GM12878 (cell line): ENCODE measurements around the gene PGGT1B. TPM values are rescaled to one million over a fixed set of nuclear protein-coding genes. Genes with fewer than 3 reads are reported as not detected.

Source experiments
- ATAC-seq: fragments of 200-7000 bp; cut with Tn5 transposase; 3 replicates; pipeline ENCODE4 v1.9.1; 2020; ENCODE audit warnings: mild to moderate bottlenecking, moderate library complexity
- BruUV-seq: library from RNA; stranded (reverse); fragments of 400-500 nt; replicated peaks from 2 replicates; lab custom pipeline; 2021; lab: Mats Ljungman, UMichigan
- CTCF ChIA-PET: fragments of 300-600 bp; sonication (Branson Sonifier 250); formaldehyde crosslinking; extraction: SDS; loops from one replicate; lab custom pipeline; 2021; ENCODE audit warnings: inconsistent platforms; lab: Yijun Ruan, JAX
- POLR2A ChIA-PET: fragments of 350-600 bp; formaldehyde crosslinking; extraction: SDS; loops from one replicate; lab custom pipeline; 2021; ENCODE audit warnings: inconsistent platforms; lab: Charles Lee
- RAD21 ChIA-PET: fragments of 300-600 bp; sonication (Branson Sonifier 250); formaldehyde crosslinking; loops from one replicate; lab custom pipeline; 2023; ENCODE audit warnings: antibody characterized with exemption; ENCODE audit not compliant: unreplicated experiment; lab: Charles Lee
- SMC1A ChIA-PET: fragments of 300-600 bp; sonication (Branson Sonifier 250); formaldehyde crosslinking; loops from one replicate; lab custom pipeline; 2023; ENCODE audit not compliant: unreplicated experiment, uncharacterized antibody; lab: Charles Lee
- DNase-seq: peaks from one replicate; pipeline ENCODE4 v3.0.0-alpha.2; 2011; ENCODE audit warnings: low read depth, low spot score
- FAIRE-seq: peaks from 3 replicates; lab custom pipeline; 2011; peaks lifted over from hg19 to GRCh38; lab: Jason Lieb, UNC
- H2AFZ ChIP-seq: 2 replicates; pipeline ENCODE4 v1.6.0; 2011; ENCODE audit warnings: low read depth, low read length, control low read depth; ENCODE audit not compliant: control insufficient read depth
- H3K27ac ChIP-seq: 2 replicates; pipeline ENCODE4 v1.5.1; 2011; ENCODE audit warnings: control low read depth; ENCODE audit not compliant: control insufficient read depth, insufficient read depth
- H3K27me3 ChIP-seq, 2 experiments: replicated peaks in 1 of 2; 2 replicates each; pipeline versions ENCODE4 v1.6.0 to v1.6.1; 2011; ENCODE audit warnings: low read length in 1 of 2; ENCODE audit not compliant: control insufficient read depth in 2 of 2, insufficient read depth in 2 of 2
- H3K36me3 ChIP-seq, 2 experiments: 2 replicates each; pipeline ENCODE4 v1.5.1; 2011; ENCODE audit warnings: low read length in 1 of 2; ENCODE audit not compliant: control insufficient read depth in 2 of 2, insufficient read depth in 2 of 2
- H3K4me1 ChIP-seq: 2 replicates; pipeline ENCODE4 v1.6.1; 2011; ENCODE audit warnings: mild to moderate bottlenecking, low read length, moderate library complexity, mixed read lengths; ENCODE audit not compliant: control insufficient read depth, insufficient read depth
- H3K4me2 ChIP-seq: 2 replicates; pipeline ENCODE4 v1.6.0; 2011; ENCODE audit warnings: control low read depth; ENCODE audit not compliant: control insufficient read depth, insufficient read depth
- H3K4me3 ChIP-seq: fragments of 200-600 bp; sonication (generic); 2 replicates; pipeline ENCODE4 v1.5.1; 2016
- H3K79me2 ChIP-seq: 2 replicates; pipeline ENCODE4 v1.6.0; 2011; ENCODE audit warnings: low read length; ENCODE audit not compliant: control insufficient read depth, insufficient read depth
- H3K9ac ChIP-seq: 2 replicates; pipeline ENCODE4 v1.8.0; 2011; ENCODE audit warnings: low read length, control low read depth, mixed read lengths; ENCODE audit not compliant: control insufficient read depth, insufficient read depth
- H3K9me3 ChIP-seq: replicated peaks from 3 replicates; pipeline ENCODE4 v1.5.1; 2011; ENCODE audit warnings: mild to moderate bottlenecking, low read length; ENCODE audit not compliant: control insufficient read depth, insufficient read depth
- H4K20me1 ChIP-seq: 2 replicates; pipeline ENCODE4 v1.6.0; 2011; ENCODE audit not compliant: control insufficient read depth, insufficient read depth
- CHD2 ChIP-seq: IDR thresholded peaks from 2 replicates; pipeline ENCODE4 v1.6.1; 2011; ENCODE audit warnings: low read depth, low read length, improper control_type of control experiment, borderline replicate concordance
- GATAD2B ChIP-seq: fragments of 450-650 bp; conservative IDR thresholded peaks from 2 replicates; pipeline ENCODE4 v1.6.1; 2017; ENCODE audit warnings: low read depth, mild to moderate bottlenecking, moderate library complexity
- HDAC2 ChIP-seq: fragments of 200-600 bp; sonication (generic); IDR thresholded peaks from 2 replicates; pipeline ENCODE4 v1.6.1; 2017
- HDGF ChIP-seq: fragments of 450-650 bp; IDR thresholded peaks from 2 replicates; pipeline ENCODE4 v1.6.1; 2016; ENCODE audit warnings: antibody characterized with exemption
- IKZF2 ChIP-seq, 2 experiments: fragments of 450-650 bp; IDR thresholded peaks; 2 replicates each; pipeline ENCODE4 v1.6.1; 2017; ENCODE audit warnings: mild to moderate bottlenecking in 2 of 2, moderate library complexity in 2 of 2
- KDM1A ChIP-seq: fragments of 200-600 bp; sonication (generic); IDR thresholded peaks from 2 replicates; pipeline ENCODE4 v1.6.1; 2016; ENCODE audit warnings: borderline replicate concordance
- NBN ChIP-seq: fragments of 450-650 bp; IDR thresholded peaks from 2 replicates; pipeline ENCODE4 v1.6.1; 2016
- NFYA ChIP-seq: IDR thresholded peaks from 2 replicates; pipeline ENCODE4 v1.6.1; 2011; ENCODE audit warnings: low read depth, mild to moderate bottlenecking, low read length, improper control_type of control experiment, borderline replicate concordance
- NR2F1 ChIP-seq: fragments of 450-650 bp; conservative IDR thresholded peaks from 2 replicates; pipeline ENCODE4 v1.6.1; 2017; ENCODE audit warnings: mild to moderate bottlenecking
- RBBP5 ChIP-seq: fragments of 200-600 bp; sonication (generic); conservative IDR thresholded peaks from 2 replicates; pipeline ENCODE4 v1.6.1; 2016
- SMARCA5 ChIP-seq: fragments of 450-650 bp; IDR thresholded peaks from 2 replicates; pipeline ENCODE4 v1.6.1; 2017; ENCODE audit warnings: mild to moderate bottlenecking
- SP1 ChIP-seq: IDR thresholded peaks from one replicate; pipeline ENCODE4 v1.6.1; 2011; ENCODE audit warnings: low read depth, low read length
- SREBF1 ChIP-seq: IDR thresholded peaks from 2 replicates; pipeline ENCODE4 v1.6.1; 2012; ENCODE audit warnings: mild to moderate bottlenecking, low read length
- TCF3 ChIP-seq: IDR thresholded peaks from 2 replicates; pipeline ENCODE4 v1.6.1; 2012; ENCODE audit warnings: low read depth, mild to moderate bottlenecking, low read length, borderline replicate concordance; ENCODE audit not compliant: insufficient read depth
- ZBED1 ChIP-seq: IDR thresholded peaks from 2 replicates; pipeline ENCODE4 v1.6.1; 2016; ENCODE audit warnings: borderline replicate concordance
- WGBS: methylation state at CpG from one replicate; pipeline ENCODE4 v1.1.6; 2016; ENCODE audit warnings: low lambda C conversion rate; ENCODE audit not compliant: insufficient replicate concordance, insufficient coverage; ENCODE audit errors: missing lambda C conversion rate; 5-methylcytosine and 5-hydroxymethylcytosine counted together
- in situ Hi-C: fragments of 300-500 bp; cut with MboI; formaldehyde crosslinking; loops from 9 replicates; pipeline ENCODE4 v1.14.3; 2018; ENCODE audit warnings: mixed read lengths
- intact Hi-C: fragments of 100-400 bp; cut with micrococcal nuclease; formaldehyde crosslinking; loops from one replicate; pipeline ENCODE4 v1.14.2; 2022; ENCODE audit not compliant: unreplicated experiment
- polyA plus RNA-seq, 11 experiments: library from polyadenylated mRNA; depleted of rRNA in 4 of 11; unstranded in 6 of 11; stranded (reverse) in 5 of 11; fragments of >200 nt; fragmentation: Nextera tagmentation in 4 of 11; fragmentation: Illumina TruSeq in 1 of 11; extraction: Ambion mirVana in 4 of 11; extraction: Trizol in 1 of 11; gene quantifications; 1 replicate in 1 of 11; 2 replicates in 10 of 11; pipeline versions ENCODE4 v1.2.1 to v1.2.3, GENCODE V29; 2011 to 2016; ENCODE audit warnings: inconsistent platforms in 2 of 11, missing spikeins in 2 of 11, low read depth in 1 of 11
- total RNA-seq, 4 experiments: library from RNA; depleted of rRNA in 3 of 4; stranded (reverse); fragments of >200 nt in 3 of 4; fragmentation: Illumina TruSeq in 1 of 4; extraction: Trizol in 1 of 4; gene quantifications; 2 replicates each; pipeline versions ENCODE4 v1.2.1 to v1.2.3, GENCODE V29; 2013 to 2021
- TF ChIP-seq, protein P1 (sequence below): fragments of 450-650 bp; IDR thresholded peaks from 2 replicates; pipeline ENCODE4 v1.6.1; 2017; ENCODE audit warnings: mild to moderate bottlenecking
- TF ChIP-seq, protein P2 (sequence below): IDR thresholded peaks from 2 replicates; pipeline ENCODE4 v1.6.1; 2012; ENCODE audit warnings: improper control_type of control experiment, low read depth, low read length; ENCODE audit not compliant: insufficient replicate concordance
- TF ChIP-seq, protein P3 (sequence below): IDR thresholded peaks from 2 replicates; pipeline ENCODE4 v1.6.1; 2011; ENCODE audit warnings: low read depth, low read length, improper control_type of control experiment, borderline replicate concordance
- TF ChIP-seq, protein P4 (sequence below): fragments of 450-650 bp; IDR thresholded peaks from 2 replicates; pipeline ENCODE4 v1.6.1; 2014; ENCODE audit warnings: mild to moderate bottlenecking

The PGGT1B gene
- total and polyA plus RNA-seq, 10 of the 15 experiments (the other 5 are each of a cell fraction or from before 2014, with no cell fraction given): 5.0 to 38.4 (median 13.9) TPM

DNA sequence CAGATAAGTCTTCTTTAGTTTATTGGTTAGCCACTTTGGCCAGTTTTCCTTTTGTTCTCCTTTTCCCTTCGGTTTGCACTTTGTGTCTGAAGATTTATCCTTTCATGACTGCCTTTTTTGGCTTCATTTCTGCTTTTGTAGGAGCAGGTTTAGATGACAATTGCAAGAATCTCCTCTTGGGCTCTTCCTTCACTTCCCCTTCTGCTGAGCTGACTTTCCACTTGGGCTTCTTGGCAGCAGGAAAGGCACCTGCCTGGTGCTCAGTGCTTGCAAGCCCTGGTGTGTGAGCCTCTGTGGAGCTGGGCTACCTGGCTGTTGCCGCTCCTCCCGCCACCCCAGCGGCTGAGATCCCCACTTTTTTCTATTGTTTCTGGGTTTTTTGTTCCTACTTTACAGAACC lies 26.4 kb upstream of the PGGT1B start:
- H3K4me1 ChIP-seq: no peaks in the 10 kb centered on the region
- CTCF ChIA-PET: no interaction called here
- H3K9me3 ChIP-seq: no peaks in the 10 kb centered on the region; the same call in 1 of the 3 replicates
- 87% methylated on average over 4 of the region's 4 CpGs for WGBS
- RAD21 ChIA-PET: no interaction called here
- intact Hi-C loops: no loop called here
- no peaks in the 10 kb centered on the region for H4K20me1 ChIP-seq
- FAIRE-seq (no peak), ATAC-seq (no peak), DNase-seq (no peak)
- no peak for TF ChIP-seq GATAD2B
- TF ChIP-seq, protein P1, sequence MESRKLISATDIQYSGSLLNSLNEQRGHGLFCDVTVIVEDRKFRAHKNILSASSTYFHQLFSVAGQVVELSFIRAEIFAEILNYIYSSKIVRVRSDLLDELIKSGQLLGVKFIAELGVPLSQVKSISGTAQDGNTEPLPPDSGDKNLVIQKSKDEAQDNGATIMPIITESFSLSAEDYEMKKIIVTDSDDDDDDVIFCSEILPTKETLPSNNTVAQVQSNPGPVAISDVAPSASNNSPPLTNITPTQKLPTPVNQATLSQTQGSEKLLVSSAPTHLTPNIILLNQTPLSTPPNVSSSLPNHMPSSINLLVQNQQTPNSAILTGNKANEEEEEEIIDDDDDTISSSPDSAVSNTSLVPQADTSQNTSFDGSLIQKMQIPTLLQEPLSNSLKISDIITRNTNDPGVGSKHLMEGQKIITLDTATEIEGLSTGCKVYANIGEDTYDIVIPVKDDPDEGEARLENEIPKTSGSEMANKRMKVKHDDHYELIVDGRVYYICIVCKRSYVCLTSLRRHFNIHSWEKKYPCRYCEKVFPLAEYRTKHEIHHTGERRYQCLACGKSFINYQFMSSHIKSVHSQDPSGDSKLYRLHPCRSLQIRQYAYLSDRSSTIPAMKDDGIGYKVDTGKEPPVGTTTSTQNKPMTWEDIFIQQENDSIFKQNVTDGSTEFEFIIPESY: no peak
- no peak for TF ChIP-seq NBN
- no peak for TF ChIP-seq HDAC2
- TF ChIP-seq, protein P2, sequence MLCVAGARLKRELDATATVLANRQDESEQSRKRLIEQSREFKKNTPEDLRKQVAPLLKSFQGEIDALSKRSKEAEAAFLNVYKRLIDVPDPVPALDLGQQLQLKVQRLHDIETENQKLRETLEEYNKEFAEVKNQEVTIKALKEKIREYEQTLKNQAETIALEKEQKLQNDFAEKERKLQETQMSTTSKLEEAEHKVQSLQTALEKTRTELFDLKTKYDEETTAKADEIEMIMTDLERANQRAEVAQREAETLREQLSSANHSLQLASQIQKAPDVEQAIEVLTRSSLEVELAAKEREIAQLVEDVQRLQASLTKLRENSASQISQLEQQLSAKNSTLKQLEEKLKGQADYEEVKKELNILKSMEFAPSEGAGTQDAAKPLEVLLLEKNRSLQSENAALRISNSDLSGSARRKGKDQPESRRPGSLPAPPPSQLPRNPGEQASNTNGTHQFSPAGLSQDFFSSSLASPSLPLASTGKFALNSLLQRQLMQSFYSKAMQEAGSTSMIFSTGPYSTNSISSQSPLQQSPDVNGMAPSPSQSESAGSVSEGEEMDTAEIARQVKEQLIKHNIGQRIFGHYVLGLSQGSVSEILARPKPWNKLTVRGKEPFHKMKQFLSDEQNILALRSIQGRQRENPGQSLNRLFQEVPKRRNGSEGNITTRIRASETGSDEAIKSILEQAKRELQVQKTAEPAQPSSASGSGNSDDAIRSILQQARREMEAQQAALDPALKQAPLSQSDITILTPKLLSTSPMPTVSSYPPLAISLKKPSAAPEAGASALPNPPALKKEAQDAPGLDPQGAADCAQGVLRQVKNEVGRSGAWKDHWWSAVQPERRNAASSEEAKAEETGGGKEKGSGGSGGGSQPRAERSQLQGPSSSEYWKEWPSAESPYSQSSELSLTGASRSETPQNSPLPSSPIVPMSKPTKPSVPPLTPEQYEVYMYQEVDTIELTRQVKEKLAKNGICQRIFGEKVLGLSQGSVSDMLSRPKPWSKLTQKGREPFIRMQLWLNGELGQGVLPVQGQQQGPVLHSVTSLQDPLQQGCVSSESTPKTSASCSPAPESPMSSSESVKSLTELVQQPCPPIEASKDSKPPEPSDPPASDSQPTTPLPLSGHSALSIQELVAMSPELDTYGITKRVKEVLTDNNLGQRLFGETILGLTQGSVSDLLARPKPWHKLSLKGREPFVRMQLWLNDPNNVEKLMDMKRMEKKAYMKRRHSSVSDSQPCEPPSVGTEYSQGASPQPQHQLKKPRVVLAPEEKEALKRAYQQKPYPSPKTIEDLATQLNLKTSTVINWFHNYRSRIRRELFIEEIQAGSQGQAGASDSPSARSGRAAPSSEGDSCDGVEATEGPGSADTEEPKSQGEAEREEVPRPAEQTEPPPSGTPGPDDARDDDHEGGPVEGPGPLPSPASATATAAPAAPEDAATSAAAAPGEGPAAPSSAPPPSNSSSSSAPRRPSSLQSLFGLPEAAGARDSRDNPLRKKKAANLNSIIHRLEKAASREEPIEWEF: no peak
- TF ChIP-seq IKZF2 (IDR thresholded peaks at IDR 0.05): no peak
- TF ChIP-seq KDM1A: no peak
- no peak for TF ChIP-seq RBBP5
- no peak for TF ChIP-seq NFYA
- TF ChIP-seq TCF3: no peak
- no peak for TF ChIP-seq SMARCA5
- TF ChIP-seq ZBED1: no peak
- TF ChIP-seq CHD2: no peak
- no peak for TF ChIP-seq NR2F1
- no peak for TF ChIP-seq SREBF1
- TF ChIP-seq, protein P3, sequence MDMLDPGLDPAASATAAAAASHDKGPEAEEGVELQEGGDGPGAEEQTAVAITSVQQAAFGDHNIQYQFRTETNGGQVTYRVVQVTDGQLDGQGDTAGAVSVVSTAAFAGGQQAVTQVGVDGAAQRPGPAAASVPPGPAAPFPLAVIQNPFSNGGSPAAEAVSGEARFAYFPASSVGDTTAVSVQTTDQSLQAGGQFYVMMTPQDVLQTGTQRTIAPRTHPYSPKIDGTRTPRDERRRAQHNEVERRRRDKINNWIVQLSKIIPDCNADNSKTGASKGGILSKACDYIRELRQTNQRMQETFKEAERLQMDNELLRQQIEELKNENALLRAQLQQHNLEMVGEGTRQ: no peak
- TF ChIP-seq, protein P4, sequence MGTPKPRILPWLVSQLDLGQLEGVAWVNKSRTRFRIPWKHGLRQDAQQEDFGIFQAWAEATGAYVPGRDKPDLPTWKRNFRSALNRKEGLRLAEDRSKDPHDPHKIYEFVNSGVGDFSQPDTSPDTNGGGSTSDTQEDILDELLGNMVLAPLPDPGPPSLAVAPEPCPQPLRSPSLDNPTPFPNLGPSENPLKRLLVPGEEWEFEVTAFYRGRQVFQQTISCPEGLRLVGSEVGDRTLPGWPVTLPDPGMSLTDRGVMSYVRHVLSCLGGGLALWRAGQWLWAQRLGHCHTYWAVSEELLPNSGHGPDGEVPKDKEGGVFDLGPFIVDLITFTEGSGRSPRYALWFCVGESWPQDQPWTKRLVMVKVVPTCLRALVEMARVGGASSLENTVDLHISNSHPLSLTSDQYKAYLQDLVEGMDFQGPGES: no peak
- TF ChIP-seq SP1: no peak
- no peak for TF ChIP-seq HDGF
- H3K27me3 ChIP-seq: no peaks in the 10 kb centered on the region
- H2AFZ ChIP-seq: no peak overlapping the region
- BruUV-seq: no TSS peak
- SMC1A ChIA-PET: no interaction called here
- no peaks in the 10 kb centered on the region for H3K36me3 ChIP-seq
- no peak overlapping the region for H3K9ac ChIP-seq
- in situ Hi-C loops: no loop called here
- H3K79me2 ChIP-seq: no peaks in the 10 kb centered on the region
- no peak overlapping the region for H3K4me2 ChIP-seq
- H3K4me3 ChIP-seq: no peak overlapping the region
- no peak overlapping the region for H3K27ac ChIP-seq
- POLR2A ChIA-PET: no interaction called here
